ENCODE data around the gene PRR5.

GRCh38 chr22:44680481-44680894 lies 21.5 kb upstream of the PRR5 start:
- TF ChIP-seq POLR2A (IDR thresholded peaks at IDR 0.05): no peak
- no peak for TF ChIP-seq CTCF (IDR thresholded peaks at IDR 0.05)

All from body of pancreas (tissue), 4 donors.